Adipose tissue (tissue), 3 donors: ENCODE results near the gene SDF2. TPM values are rescaled to one million over a fixed set of nuclear protein-coding genes. Genes with fewer than 3 reads are reported as not detected.
"Not testable (repeated sequence)": the region's sequence is repeated elsewhere in the genome, so short reads cannot be mapped to it uniquely, and the experiment has no call there.

Experiments used
- H3K27ac ChIP-seq: one replicate; pipeline ENCODE4 v1.5.1; 2013; ENCODE audit warnings: low read depth, low read length
- WGBS, 3 donors: extraction: QIAGEN DNeasy Blood & Tissue Kit; methylation state at CpG; one replicate each; pipeline ENCODE4 v1.1.7; 2013; 5-methylcytosine and 5-hydroxymethylcytosine counted together
- polyA plus RNA-seq, 3 donors: library from polyadenylated mRNA; stranded (reverse); fragments of 200-250 nt; gene quantifications; one replicate each; pipeline ENCODE4 v1.2.3, GENCODE V29; 2013
- donor health status: healthy with polysubstance abuse.
- donor health status: Bipolar disorder and iron deficiency.
- donor health status: healthy.

The SDF2 gene
- polyA plus RNA-seq, 3 donors: 31.0 to 45.5 (median 40.4) TPM

- no peak overlapping the region for H3K27ac ChIP-seq
- 92 to 97% (median 95%) methylated on average over 4 of the region's 4 CpGs for WGBS, 3 donors
These were observed 26.8 kb upstream of the SDF2 start for GRCh38 chr17:28688481-28688880.

- no peak overlapping the region for H3K27ac ChIP-seq
- WGBS, 3 donors: 83 to 91% (median 87%) methylated on average over 4 of the region's 4 CpGs
These were observed 24.6 kb upstream of the SDF2 start for GRCh38 chr17:28686296-28686695.

- 89 to 95% (median 90%) methylated on average over 5 of the region's 5 CpGs for WGBS, 3 donors
- no peak overlapping the region for H3K27ac ChIP-seq
These were observed 23.7 kb upstream of the SDF2 start for GRCh38 chr17:28685366-28685765.

GRCh38 chr17:28684963-28685362 lies 23.3 kb upstream of the SDF2 start:
- WGBS, 3 donors: 49 to 62% (median 60%) methylated on average over 3 of the region's 3 CpGs

GRCh38 chr17:28682655-28683054 lies 20.9 kb upstream of the SDF2 start:
- no peak overlapping the region for H3K27ac ChIP-seq
- 86 to 97% (median 92%) methylated on average over 11 of the region's 11 CpGs for WGBS, 3 donors

More at GRCh38 chr17:28684963-28685362, 23.3 kb upstream of the SDF2 start:
- no peak overlapping the region for H3K27ac ChIP-seq

- 82 to 86% (median 86%) methylated on average over 7 of the region's 7 CpGs for WGBS, 3 donors
- no peak overlapping the region for H3K27ac ChIP-seq
These were observed 14.3 kb upstream of the SDF2 start for GRCh38 chr17:28675980-28676379.

- WGBS, 3 donors: 83 to 90% (median 90%) methylated on average over 3 of the region's 3 CpGs
These were observed 13.8 kb upstream of the SDF2 start for GRCh38 chr17:28675490-28675889.

GRCh38 chr17:28669918-28670317 lies 8.2 kb upstream of the SDF2 start:
- no peak overlapping the region for H3K27ac ChIP-seq
- WGBS, 3 donors: 92 to 100% (median 93%) methylated on average over 1 of the region's 1 CpG

More at GRCh38 chr17:28675490-28675889, 13.8 kb upstream of the SDF2 start:
- H3K27ac ChIP-seq: no peak overlapping the region

GRCh38 chr17:28667870-28668269 lies 6.2 kb upstream of the SDF2 start:
- WGBS, 3 donors: 78 to 95% (median 83%) methylated on average over 1 of the region's 1 CpG
- H3K27ac ChIP-seq: no peak overlapping the region

- no peak overlapping the region for H3K27ac ChIP-seq
- 71 to 85% (median 71%) methylated on average over 2 of the region's 2 CpGs for WGBS, 3 donors
These were observed 4.3 kb upstream of the SDF2 start for GRCh38 chr17:28665994-28666393.

- no peak overlapping the region for H3K27ac ChIP-seq
These were observed 2.0 kb upstream of the SDF2 start for GRCh38 chr17:28663723-28664122.

GRCh38 chr17:28662527-28662829 lies 772 bp upstream of the SDF2 start:
- WGBS, 3 donors: 0 to 1% (median 1%) methylated on average over 10 of the region's 10 CpGs
- H3K27ac ChIP-seq: peak overlapping the region; percentile 65

GRCh38 chr17:28659497-28659881 lies 2.2 kb downstream of the SDF2 start:
- not testable (repeated sequence) for H3K27ac ChIP-seq
- 97 to 99% (median 98%) methylated on average over 23 of the region's 23 CpGs for WGBS, 3 donors

- 97% methylated on average over 32 to 46 of the region's 46 CpGs for WGBS, 3 donors
- H3K27ac ChIP-seq: not testable (repeated sequence)
These were observed 2.8 kb downstream of the SDF2 start for GRCh38 chr17:28658766-28659496.

GRCh38 chr17:28658342-28658741 lies 3.4 kb downstream of the SDF2 start:
- not testable (repeated sequence) for H3K27ac ChIP-seq
- 93 to 97% (median 96%) methylated on average over 4 to 5 of the region's 8 CpGs for WGBS, 3 donors

- WGBS, 3 donors: 85 to 92% (median 89%) methylated on average over 5 of the region's 5 CpGs
- no peak overlapping the region for H3K27ac ChIP-seq
These were observed 4.0 kb downstream of the SDF2 start for GRCh38 chr17:28657756-28658155.

- no peak overlapping the region for H3K27ac ChIP-seq
- 89 to 96% (median 90%) methylated on average over 5 of the region's 5 CpGs for WGBS, 3 donors
These were observed 6.5 kb downstream of the SDF2 start for GRCh38 chr17:28655160-28655559.

- 67 to 89% (median 88%) methylated on average over 2 of the region's 2 CpGs for whole genome bisulfite sequencing, 3 donors
- no peak overlapping the region for H3K27ac ChIP-seq
These were observed 13.0 kb downstream of the SDF2 start for GRCh38 chr17:28648698-28649097.

- WGBS, 3 donors: 34 to 51% (median 45%) methylated on average over 12 of the region's 12 CpGs
These were observed 15.5 kb downstream of the SDF2 start for GRCh38 chr17:28646039-28646754.

GRCh38 chr17:28645576-28645939 lies 16.1 kb downstream of the SDF2 start:
- 17 to 29% (median 22%) methylated on average over 8 of the region's 8 CpGs for WGBS, 3 donors
- no peak overlapping the region for H3K27ac ChIP-seq

More at GRCh38 chr17:28646039-28646754, 15.5 kb downstream of the SDF2 start:
- no peak overlapping the region for H3K27ac ChIP-seq
